Psoas muscle (tissue), 8 donors: Measurements from ENCODE around the gene NAV2. TPM values are rescaled to one million over a fixed set of nuclear protein-coding genes. Genes with fewer than 3 reads are reported as not detected.

Experiments
- ATAC-seq, 4 donors: fragments of 200-7000 bp; cut with Tn5 transposase; one replicate each; pipeline ENCODE4 v1.9.1; 2020; ENCODE audit warnings: moderate library complexity in 3 of 4, mild to moderate bottlenecking in 2 of 4
- DNase-seq, 2 donors: peaks; one replicate each; pipeline ENCODE4 v3.0.0-alpha.2; 2020
- H3K27ac ChIP-seq: fragments of 200-600 bp; one replicate; pipeline ENCODE4 v1.8.0; 2022
- H3K27me3 ChIP-seq, 3 donors: fragments of 200-600 bp in 1 of 3; one replicate each; pipeline versions ENCODE4 v1.6.1 to v1.8.0; 2013 to 2022; ENCODE audit warnings: low read length in 2 of 3, mild to moderate bottlenecking in 2 of 3, moderate library complexity in 1 of 3; ENCODE audit not compliant: insufficient read depth in 3 of 3
- H3K36me3 ChIP-seq, 2 donors: fragments of 200-600 bp in 1 of 2; one replicate each; pipeline versions ENCODE4 v1.6.1 to v1.8.0; 2013 to 2022; ENCODE audit warnings: low read depth in 1 of 2, mild to moderate bottlenecking in 1 of 2, moderate library complexity in 1 of 2; ENCODE audit not compliant: insufficient read depth in 1 of 2
- H3K4me1 ChIP-seq: fragments of 200-600 bp; one replicate; pipeline ENCODE4 v1.8.0; 2022
- H3K4me3 ChIP-seq: fragments of 200-600 bp; one replicate; pipeline ENCODE4 v1.8.0; 2022; ENCODE audit warnings: mild to moderate bottlenecking
- H3K9me3 ChIP-seq: fragments of 200-600 bp; one replicate; pipeline ENCODE4 v1.8.0; 2022
- WGBS, 3 donors: extraction: QIAGEN DNeasy Blood & Tissue Kit; methylation state at CpG; one replicate each; pipeline versions ENCODE4 v1.1.6 to v1.1.7; 2013; 5-methylcytosine and 5-hydroxymethylcytosine counted together
- intact Hi-C, 2 donors: fragments of 100-400 bp; cut with DNase I; formaldehyde crosslinking; loops; one replicate each; pipeline versions ENCODE4 v1.11.0 to v1.14.2; 2022
- polyA plus RNA-seq, 3 donors: library from polyadenylated mRNA; stranded (reverse); fragments of 200-250 nt; gene quantifications; one replicate each; pipeline ENCODE4 v1.2.3, GENCODE V29; 2013
- total RNA-seq, 4 donors: library from RNA; stranded (reverse); fragmentation: NEBNext Ultra II Directional in 2 of 4; extraction: Animal tissue kit (Norgen Biotek cat#: 25700) in 2 of 4; gene quantifications; one replicate each; pipeline versions ENCODE4 v1.2.1 to v1.2.4, GENCODE V29; 2021 to 2023
- TF ChIP-seq, protein P1 (sequence below): fragments of 200-600 bp; IDR thresholded peaks from one replicate; pipeline ENCODE4 v1.8.0; 2022; ENCODE audit warnings: antibody characterized with exemption
- donor health status: healthy with polysubstance abuse.
- donor health status: DM: no; HTN: no; CAD: no; lungs with moderate emphysema.
- donor health status: Bipolar disorder and iron deficiency.
- donor health status: healthy.
- donor health status: DM: yes; HTN: yes; CAD: no.
- donor health status: DM: no; HTN: no; CAD: no.
- donor health status: DM: no; HTN: no; CAD: no.
- donor health status: DM: yes; HTN: yes; CAD: no.

NAV2 gene
- total and polyA plus RNA-seq, 7 donors = 0.68 to 21.8 (median 2.9) TPM

DNA sequence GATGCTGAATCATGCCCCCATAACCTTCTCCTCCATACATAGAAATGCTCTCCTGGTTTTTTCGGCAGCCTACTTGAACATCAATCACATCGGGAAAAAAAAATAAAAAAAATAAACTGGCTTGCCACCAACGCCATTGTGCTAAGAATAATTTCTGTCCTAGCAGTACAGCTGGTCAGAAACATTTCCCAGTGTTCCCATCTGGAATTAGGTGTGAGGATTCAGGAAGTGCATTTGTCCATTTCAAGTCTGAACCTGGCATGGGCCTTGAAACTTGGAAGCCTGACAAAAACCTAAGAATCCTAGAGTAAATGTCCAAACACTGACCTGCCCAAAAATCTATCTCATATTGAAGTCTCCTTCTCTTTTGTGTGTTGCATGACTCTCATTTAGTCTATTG lies 16.6 kb upstream of the NAV2 start:
- ATAC-seq (no peak), DNase-seq (no peak)
- TF ChIP-seq, protein P1, sequence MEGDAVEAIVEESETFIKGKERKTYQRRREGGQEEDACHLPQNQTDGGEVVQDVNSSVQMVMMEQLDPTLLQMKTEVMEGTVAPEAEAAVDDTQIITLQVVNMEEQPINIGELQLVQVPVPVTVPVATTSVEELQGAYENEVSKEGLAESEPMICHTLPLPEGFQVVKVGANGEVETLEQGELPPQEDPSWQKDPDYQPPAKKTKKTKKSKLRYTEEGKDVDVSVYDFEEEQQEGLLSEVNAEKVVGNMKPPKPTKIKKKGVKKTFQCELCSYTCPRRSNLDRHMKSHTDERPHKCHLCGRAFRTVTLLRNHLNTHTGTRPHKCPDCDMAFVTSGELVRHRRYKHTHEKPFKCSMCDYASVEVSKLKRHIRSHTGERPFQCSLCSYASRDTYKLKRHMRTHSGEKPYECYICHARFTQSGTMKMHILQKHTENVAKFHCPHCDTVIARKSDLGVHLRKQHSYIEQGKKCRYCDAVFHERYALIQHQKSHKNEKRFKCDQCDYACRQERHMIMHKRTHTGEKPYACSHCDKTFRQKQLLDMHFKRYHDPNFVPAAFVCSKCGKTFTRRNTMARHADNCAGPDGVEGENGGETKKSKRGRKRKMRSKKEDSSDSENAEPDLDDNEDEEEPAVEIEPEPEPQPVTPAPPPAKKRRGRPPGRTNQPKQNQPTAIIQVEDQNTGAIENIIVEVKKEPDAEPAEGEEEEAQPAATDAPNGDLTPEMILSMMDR = no peak
- intact Hi-C loops = no loop called here
- Histone ChIP-seq H3K4me1 (peaks cover 36% of the 10 kb centered on the region), H3K27ac (no peak overlapping the region), H3K9me3 (no peaks in the 10 kb centered on the region), H3K36me3 (no peaks in the 10 kb centered on the region), H3K27me3 (no peaks in the 10 kb centered on the region), H3K4me3 (no peak overlapping the region)
- 14 to 20% (median 18%) methylated on average over 3 of the region's 3 CpGs for WGBS, 3 donors

DNA sequence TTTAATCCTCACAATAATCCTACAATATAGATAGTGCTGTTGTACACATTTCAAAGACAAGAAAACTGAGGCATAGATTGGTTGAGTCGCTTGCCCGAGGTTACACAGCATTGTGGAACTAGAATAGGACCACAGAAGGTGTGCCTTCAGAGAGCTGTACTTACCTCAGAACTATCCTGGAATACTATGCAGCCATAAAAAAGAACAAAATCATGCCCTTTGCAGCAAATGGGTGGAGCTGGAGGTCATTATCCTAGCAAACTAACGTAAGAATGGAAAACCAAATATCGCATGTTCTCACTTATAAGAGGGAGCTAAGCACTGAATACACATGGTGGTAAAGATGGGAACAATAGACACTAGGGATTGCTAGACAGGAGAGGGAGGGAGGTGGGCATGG lies 15.7 kb upstream of the NAV2 start:
- TF ChIP-seq, protein P1 = no peak
- DNase-seq = no peak
- no peaks in the 10 kb centered on the region for H3K27me3 ChIP-seq
- H3K36me3 ChIP-seq = no peaks in the 10 kb centered on the region
- no peak for ATAC-seq
- WGBS, 3 donors = 97 to 98% (median 98%) methylated on average over 4 of the region's 4 CpGs
- no peaks in the 10 kb centered on the region for H3K9me3 ChIP-seq
- peaks cover 36% of the 10 kb centered on the region for H3K4me1 ChIP-seq
- intact Hi-C loops = no loop called here
- no peak overlapping the region for H3K4me3 ChIP-seq
- no peak overlapping the region for H3K27ac ChIP-seq

DNA sequence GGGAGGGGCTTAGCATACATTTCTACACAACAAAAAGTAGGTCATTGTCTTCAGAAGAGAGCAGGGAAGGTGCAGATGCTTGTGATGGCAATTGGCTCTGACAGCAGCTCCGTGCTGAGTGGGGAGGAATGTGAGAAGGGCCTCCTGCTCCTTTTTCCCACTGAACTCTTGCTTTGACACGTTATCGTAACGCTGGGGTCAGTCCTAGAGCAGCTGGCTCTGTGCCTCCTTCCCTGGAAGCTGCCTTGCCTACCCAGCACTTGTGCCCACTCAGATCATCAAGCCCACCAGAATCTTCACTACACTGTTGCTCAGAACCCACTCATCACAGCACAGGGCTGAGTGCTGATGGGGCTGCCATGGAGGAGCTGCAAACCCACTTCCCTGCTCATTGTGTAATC lies 14.9 kb upstream of the NAV2 start:
- H3K27ac ChIP-seq = peak overlapping the region; percentile 65

DNA sequence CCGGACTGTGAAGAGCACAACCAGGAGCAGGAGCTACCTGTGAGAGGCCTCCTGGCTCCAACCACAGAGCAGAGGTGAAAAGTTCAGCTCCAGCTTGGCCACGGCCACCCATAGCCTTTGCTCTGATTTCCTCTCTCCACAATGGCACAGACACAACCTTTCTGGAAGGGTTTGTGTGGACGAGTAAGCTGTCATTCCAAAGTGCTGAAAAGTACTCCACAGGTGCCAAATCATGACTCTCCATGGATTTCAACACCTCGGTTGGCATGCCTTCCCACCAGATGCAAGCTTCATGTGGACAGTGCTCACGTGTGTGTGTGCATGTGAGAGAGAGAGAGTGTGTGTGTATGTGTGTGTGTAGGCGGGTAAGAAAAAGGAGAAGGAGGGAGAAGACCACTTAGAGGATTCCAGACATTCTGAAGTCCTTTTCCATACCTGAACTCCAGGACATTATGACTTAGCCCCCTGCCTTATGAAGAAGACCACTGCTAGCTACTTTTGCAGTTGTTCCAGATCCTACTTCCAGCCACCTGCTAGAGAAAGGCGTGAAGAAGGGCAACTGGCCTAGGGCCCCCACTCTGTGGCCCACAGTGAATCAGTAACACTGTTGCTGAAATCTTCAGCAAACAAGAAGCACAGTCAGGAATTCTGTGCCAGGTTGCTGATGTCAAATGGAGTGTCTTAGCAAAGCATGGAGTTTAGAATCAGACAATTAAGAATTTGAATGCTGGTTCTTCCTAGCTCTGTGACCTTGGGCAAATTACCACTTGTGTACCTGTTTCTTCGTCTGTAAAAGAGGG lies 13.9 kb upstream of the NAV2 start:
- intact Hi-C loops = no loop called here
- Histone ChIP-seq H3K27ac (peak overlapping the region; percentile 65), H3K27me3 (no peaks in the 10 kb centered on the region), H3K9me3 (no peaks in the 10 kb centered on the region), H3K4me1 (peaks cover 36% of the 10 kb centered on the region), H3K36me3 (no peaks in the 10 kb centered on the region), H3K4me3 (no peak overlapping the region)
- DNase-seq (peak; percentile 85 to 89), ATAC-seq (peak; percentile 89 to 93 (median 92))
- 30 to 40% (median 32%) methylated on average over 8 of the region's 8 CpGs for WGBS, 3 donors
- TF ChIP-seq, protein P1 = no peak

More for the DNA sequence above, 14.9 kb upstream of the NAV2 start:
- WGBS, 3 donors = 23 to 27% (median 25%) methylated on average over 4 of the region's 4 CpGs
- no peaks in the 10 kb centered on the region for H3K36me3 ChIP-seq
- TF ChIP-seq, protein P1 = no peak
- intact Hi-C loops = no loop called here
- no peak overlapping the region for H3K4me3 ChIP-seq
- H3K9me3 ChIP-seq = no peaks in the 10 kb centered on the region
- no peaks in the 10 kb centered on the region for H3K27me3 ChIP-seq
- ATAC-seq = peak in 2 of 4 donors; percentile 23 to 42
- H3K4me1 ChIP-seq = peaks cover 36% of the 10 kb centered on the region
- DNase-seq = no peak
